ENCODE results near the gene HSD17B14. TPM values are rescaled to one million over a fixed set of nuclear protein-coding genes. Genes with fewer than 3 reads are reported as not detected.

Gene HSD17B14
- total RNA-seq, 1 donor from 2014 or later = 9.8 TPM

DNA sequence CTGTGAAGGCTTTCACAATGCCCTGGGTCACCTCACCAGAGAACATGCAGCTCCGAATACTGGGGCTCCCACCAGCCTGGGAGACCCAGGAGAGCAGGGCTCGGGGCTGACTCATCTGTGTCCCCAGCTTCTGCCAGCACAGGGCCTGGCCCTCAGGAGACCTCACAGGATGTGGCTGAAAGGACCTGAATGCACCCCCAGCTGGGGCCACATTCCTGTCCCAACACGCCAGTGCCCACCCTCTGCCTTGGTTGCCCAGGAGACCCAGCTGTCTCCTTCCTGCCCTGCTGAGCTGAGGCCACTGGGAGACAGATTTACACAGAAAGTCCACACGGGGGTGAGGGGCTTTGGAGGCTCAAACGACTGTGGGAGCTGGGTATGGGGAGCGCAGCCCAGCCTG lies 37.4 kb downstream of the HSD17B14 start:
- peaks cover 16 to 17% of the 10 kb centered on the region in 2 donors for H3K36me3 ChIP-seq
- intact Hi-C loops (cut with DNase I) = no loop called here

DNA sequence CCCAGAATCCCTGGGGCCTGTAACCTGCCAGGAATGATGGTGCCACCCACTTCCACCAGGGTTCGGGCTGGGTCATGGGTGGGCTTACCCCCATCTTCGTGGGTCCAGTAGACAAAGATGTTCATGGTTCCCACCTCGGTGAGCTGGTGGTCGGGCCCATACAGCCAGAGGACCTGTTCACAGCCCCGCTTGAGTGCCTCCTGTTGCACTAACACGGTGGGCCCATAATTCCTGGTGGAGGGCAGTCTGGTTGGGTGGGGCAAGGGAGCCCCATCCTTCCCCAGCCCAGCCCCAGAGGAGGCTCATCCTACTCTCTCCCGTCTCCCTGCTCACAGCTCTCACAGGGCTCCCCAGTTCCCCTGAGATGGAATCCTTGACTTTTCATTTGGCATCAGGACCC lies 39.2 kb downstream of the HSD17B14 start:
- DNase-seq (ENCODE audit: low spot score in 2 of 2) = no peak
- intact Hi-C loops (cut with DNase I) = no loop called here
- TF ChIP-seq, protein P1, sequence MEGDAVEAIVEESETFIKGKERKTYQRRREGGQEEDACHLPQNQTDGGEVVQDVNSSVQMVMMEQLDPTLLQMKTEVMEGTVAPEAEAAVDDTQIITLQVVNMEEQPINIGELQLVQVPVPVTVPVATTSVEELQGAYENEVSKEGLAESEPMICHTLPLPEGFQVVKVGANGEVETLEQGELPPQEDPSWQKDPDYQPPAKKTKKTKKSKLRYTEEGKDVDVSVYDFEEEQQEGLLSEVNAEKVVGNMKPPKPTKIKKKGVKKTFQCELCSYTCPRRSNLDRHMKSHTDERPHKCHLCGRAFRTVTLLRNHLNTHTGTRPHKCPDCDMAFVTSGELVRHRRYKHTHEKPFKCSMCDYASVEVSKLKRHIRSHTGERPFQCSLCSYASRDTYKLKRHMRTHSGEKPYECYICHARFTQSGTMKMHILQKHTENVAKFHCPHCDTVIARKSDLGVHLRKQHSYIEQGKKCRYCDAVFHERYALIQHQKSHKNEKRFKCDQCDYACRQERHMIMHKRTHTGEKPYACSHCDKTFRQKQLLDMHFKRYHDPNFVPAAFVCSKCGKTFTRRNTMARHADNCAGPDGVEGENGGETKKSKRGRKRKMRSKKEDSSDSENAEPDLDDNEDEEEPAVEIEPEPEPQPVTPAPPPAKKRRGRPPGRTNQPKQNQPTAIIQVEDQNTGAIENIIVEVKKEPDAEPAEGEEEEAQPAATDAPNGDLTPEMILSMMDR (IDR thresholded peaks at IDR 0.05) = no peak
- Histone ChIP-seq H3K27me3 (no peaks in the 10 kb centered on the region), H3K36me3 (peaks cover 16 to 17% of the 10 kb centered on the region in 2 donors), H3K4me3 (no peak overlapping the region), H3K27ac (peak overlapping the region in 1 of 2 donors; percentile 4), H3K4me1 (peaks cover 4 to 8% of the 10 kb centered on the region in 2 donors), H3K9me3 (no peaks in the 10 kb centered on the region)

More for the DNA sequence above, 37.4 kb downstream of the HSD17B14 start:
- Histone ChIP-seq H3K4me3 (no peak overlapping the region), H3K4me1 (peaks cover 4 to 8% of the 10 kb centered on the region in 2 donors), H3K27ac (peak overlapping the region in 1 of 2 donors; percentile 30), H3K9me3 (no peaks in the 10 kb centered on the region), H3K27me3 (no peaks in the 10 kb centered on the region)
- DNase-seq (ENCODE audit: low spot score in 2 of 2) = no peak
- TF ChIP-seq, protein P1 (IDR thresholded peaks at IDR 0.05) = no peak

DNA sequence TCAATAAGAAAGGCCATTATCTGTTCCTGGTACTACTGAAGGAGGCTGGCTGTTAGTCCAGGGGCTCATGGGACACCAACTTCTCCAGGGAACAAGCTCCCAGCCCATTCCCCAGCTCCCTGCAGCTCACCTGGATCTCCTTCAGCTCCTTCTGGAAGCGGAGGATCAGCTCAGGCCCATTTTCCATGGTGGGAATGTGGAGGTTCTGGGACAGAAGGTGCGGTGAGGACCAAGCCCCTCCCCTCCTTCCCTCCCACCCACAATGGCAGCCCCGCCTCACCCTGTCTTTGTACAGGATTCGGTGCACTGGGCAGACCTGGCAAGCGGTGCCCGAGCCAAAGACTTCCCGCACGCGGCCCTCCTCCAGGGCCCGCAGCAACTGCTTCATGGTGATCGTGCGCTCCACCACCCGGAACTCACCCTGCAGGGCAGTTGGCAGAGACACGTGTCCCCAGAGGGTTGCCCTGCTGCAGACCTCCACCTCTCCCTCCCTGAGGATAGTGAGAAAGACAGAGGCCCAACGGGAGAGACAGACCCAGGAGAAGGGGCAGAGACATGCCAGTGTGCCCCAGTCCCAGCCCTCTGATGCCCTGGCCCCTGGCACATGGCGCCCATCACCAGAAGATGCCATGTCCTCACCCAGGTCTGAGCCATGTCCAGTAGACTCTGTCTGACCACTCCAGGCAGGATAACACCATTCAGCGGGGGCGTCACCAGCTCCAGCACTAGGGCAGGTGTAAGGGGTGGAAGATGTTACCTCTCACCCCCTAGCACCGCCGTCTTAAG lies 39.8 kb downstream of the HSD17B14 start:
- intact Hi-C loops (cut with DNase I) = no loop called here
- H3K27ac ChIP-seq = peak overlapping the region; percentile 80 to 92
- H3K4me1 ChIP-seq = peaks cover 4 to 8% of the 10 kb centered on the region in 2 donors
- H3K27me3 ChIP-seq = no peaks in the 10 kb centered on the region
- H3K9me3 ChIP-seq = no peaks in the 10 kb centered on the region
- H3K4me3 ChIP-seq = no peak overlapping the region
- H3K36me3 ChIP-seq = peaks cover 16 to 17% of the 10 kb centered on the region in 2 donors
- TF ChIP-seq, protein P1 (IDR thresholded peaks at IDR 0.05) = no peak
- DNase-seq (ENCODE audit: low spot score in 2 of 2) = no peak

DNA sequence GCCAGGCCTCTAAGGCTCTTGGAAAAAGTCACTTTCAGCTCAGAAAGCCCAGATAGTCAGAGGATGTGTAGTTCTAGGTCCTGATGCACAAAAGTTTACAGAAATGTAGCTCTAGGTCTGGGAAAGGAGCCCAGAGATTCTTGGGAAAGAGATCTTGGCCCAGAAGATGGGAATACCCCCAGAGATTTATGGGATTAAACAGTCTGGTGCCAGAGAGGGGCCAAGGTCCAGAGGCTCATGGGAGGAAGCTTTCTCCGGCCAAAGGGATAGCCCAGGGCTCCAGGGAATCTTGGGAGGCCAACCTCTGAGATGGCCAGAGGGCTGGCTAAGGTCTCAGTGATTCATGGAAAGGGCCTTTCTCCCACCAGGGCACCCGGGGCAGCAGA lies 40.6 kb downstream of the HSD17B14 start:
- Histone ChIP-seq H3K4me1 (peaks cover 4 to 8% of the 10 kb centered on the region in 2 donors), H3K27ac (peak overlapping the region; percentile 80 to 92), H3K27me3 (no peaks in the 10 kb centered on the region), H3K9me3 (no peaks in the 10 kb centered on the region), H3K4me3 (no peak overlapping the region), H3K36me3 (peaks cover 16 to 17% of the 10 kb centered on the region in 2 donors)
- intact Hi-C loops (cut with DNase I) = loop anchor here (1.0 to 2.0 kb wide), 4 partner anchors 16 to 173 kb away; partner anchors contain the start of genes BCAT2 and PPP1R15A
- DNase-seq (ENCODE audit: low spot score in 2 of 2) = peak in 1 of 2 donors; percentile 82
- TF ChIP-seq, protein P1 (IDR thresholded peaks at IDR 0.05) = no peak

DNA sequence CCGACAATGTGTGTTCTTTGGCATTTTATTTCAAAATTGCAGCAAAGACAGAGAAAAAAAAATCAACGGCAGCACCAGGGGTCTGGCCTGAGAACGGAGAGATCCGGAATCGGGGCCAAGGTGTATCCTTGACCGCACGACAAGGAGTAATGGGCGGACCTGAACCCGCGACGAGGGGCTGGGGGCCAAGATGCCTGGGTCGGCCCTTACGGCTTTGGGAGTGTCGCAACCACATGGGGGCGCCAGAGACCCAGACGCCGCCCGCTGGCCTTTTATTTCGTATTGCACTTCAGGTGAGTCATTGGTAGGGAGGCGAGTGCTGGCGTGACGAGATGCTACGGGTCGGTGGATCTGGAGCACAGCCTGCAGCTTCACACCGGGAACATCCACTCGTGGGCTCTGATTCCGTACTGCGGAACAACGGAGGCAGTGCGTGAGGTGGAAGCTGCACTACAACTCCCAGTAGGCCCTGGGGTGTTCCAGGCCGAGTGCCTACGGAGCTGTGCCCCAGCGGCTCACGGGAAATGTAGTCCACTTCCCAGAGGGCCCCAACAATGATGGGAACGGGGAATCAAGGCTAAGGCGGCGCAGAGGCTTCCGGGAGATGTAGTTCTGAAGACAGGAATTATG lies 41.1 kb downstream of the HSD17B14 start:
- intact Hi-C loops (cut with DNase I) = loop anchor here (1.0 to 2.0 kb wide), 4 partner anchors 16 to 174 kb away; partner anchors contain the start of genes BCAT2 and PPP1R15A
- peak overlapping the region; percentile 14 to 61 for H3K4me3 ChIP-seq
- DNase-seq (ENCODE audit: low spot score in 2 of 2) = peak; percentile 84 to 96
- peaks cover 16% of the 10 kb centered on the region in 2 donors for H3K36me3 ChIP-seq
- H3K9me3 ChIP-seq = no peaks in the 10 kb centered on the region
- H3K27ac ChIP-seq = peak overlapping the region; percentile 80 to 92
- no peaks in the 10 kb centered on the region for H3K27me3 ChIP-seq
- peaks cover 4 to 8% of the 10 kb centered on the region in 2 donors for H3K4me1 ChIP-seq
- TF ChIP-seq, protein P1 (IDR thresholded peaks at IDR 0.05) = peak; percentile 93 to 99 (median 97)
